Smooth muscle cell (in vitro differentiated cells): ENCODE results near the gene RIC8A. TPM values are rescaled to one million over a fixed set of nuclear protein-coding genes. Genes with fewer than 3 reads are reported as not detected.
"Not testable (repeated sequence)": the region's sequence is repeated elsewhere in the genome, so short reads cannot be mapped to it uniquely, and the experiment has no call there.

ENCODE experiments used
- DNase-seq: peaks from one replicate; lab custom pipeline; 2025; ENCODE audit not compliant: unreplicated experiment; lab: John Stamatoyannopoulos, UW
- H2AFZ ChIP-seq: fragments of 200-600 bp; sonication (generic); 2 replicates; pipeline ENCODE4 v1.6.0; 2016; ENCODE audit warnings: antibody characterized with exemption, low read depth, mild to moderate bottlenecking
- H3F3A ChIP-seq: fragments of 200-600 bp; sonication (generic); 2 replicates; pipeline ENCODE4 v1.6.0; 2017; ENCODE audit warnings: antibody characterized with exemption, low read depth
- H3K27ac ChIP-seq: fragments of 200-600 bp; sonication (generic); 2 replicates; pipeline ENCODE4 v1.5.1; 2016; ENCODE audit warnings: low read depth, mild to moderate bottlenecking
- H3K27me3 ChIP-seq: fragments of 200-600 bp; sonication (generic); 2 replicates; pipeline ENCODE4 v1.6.1; 2016; ENCODE audit warnings: low read depth, mild to moderate bottlenecking
- H3K36me3 ChIP-seq: fragments of 200-600 bp; sonication (generic); 2 replicates; pipeline ENCODE4 v1.5.1; 2016; ENCODE audit warnings: low read depth
- H3K4me1 ChIP-seq: fragments of 200-600 bp; sonication (generic); 2 replicates; pipeline ENCODE4 v1.5.1; 2016; ENCODE audit warnings: low read depth
- H3K4me2 ChIP-seq: fragments of 200-600 bp; sonication (generic); 2 replicates; pipeline ENCODE4 v1.6.0; 2016; ENCODE audit warnings: mild to moderate bottlenecking
- H3K4me3 ChIP-seq: fragments of 200-600 bp; sonication (generic); 2 replicates; pipeline ENCODE4 v1.5.1; 2016; ENCODE audit warnings: mild to moderate bottlenecking
- H3K79me2 ChIP-seq: fragments of 200-600 bp; sonication (generic); 2 replicates; pipeline ENCODE4 v1.6.0; 2016; ENCODE audit warnings: low read depth, mild to moderate bottlenecking
- H3K9ac ChIP-seq: fragments of 200-600 bp; sonication (generic); 2 replicates; pipeline ENCODE4 v1.6.0; 2016; ENCODE audit warnings: low read depth
- H3K9me3 ChIP-seq: fragments of 200-600 bp; sonication (generic); replicated peaks from 2 replicates; pipeline ENCODE4 v1.5.1; 2016; ENCODE audit warnings: low read depth
- H4K20me1 ChIP-seq: fragments of 200-600 bp; sonication (generic); 2 replicates; pipeline ENCODE4 v1.6.0; 2016; ENCODE audit warnings: low read depth
- WGBS: methylation state at CpG from one replicate; pipeline ENCODE4 v1.1.7; 2016; ENCODE audit warnings: low lambda C conversion rate; 5-methylcytosine and 5-hydroxymethylcytosine counted together
- polyA plus RNA-seq: library from polyadenylated mRNA; unstranded; fragments of >200 nt; fragmentation: Nextera tagmentation; extraction: Ambion mirVana; gene quantifications from 2 replicates; pipeline ENCODE4 v1.2.1, GENCODE V29; 2016
- total RNA-seq: library from RNA; depleted of rRNA; stranded (reverse); fragments of >200 nt; gene quantifications from 2 replicates; pipeline ENCODE4 v1.2.3, GENCODE V29; 2014
- TF ChIP-seq, protein P1 (sequence below): fragments of 200-600 bp; sonication (generic); IDR thresholded peaks from 2 replicates; pipeline ENCODE4 v1.5.1; 2017; ENCODE audit warnings: borderline replicate concordance, mild to moderate bottlenecking, antibody characterized with exemption; ENCODE audit not compliant: insufficient read depth, poor library complexity, severe bottlenecking

The RIC8A gene
- total and polyA plus RNA-seq, 2 experiments from 2014 or later = 71.2 to 120 TPM

DNA sequence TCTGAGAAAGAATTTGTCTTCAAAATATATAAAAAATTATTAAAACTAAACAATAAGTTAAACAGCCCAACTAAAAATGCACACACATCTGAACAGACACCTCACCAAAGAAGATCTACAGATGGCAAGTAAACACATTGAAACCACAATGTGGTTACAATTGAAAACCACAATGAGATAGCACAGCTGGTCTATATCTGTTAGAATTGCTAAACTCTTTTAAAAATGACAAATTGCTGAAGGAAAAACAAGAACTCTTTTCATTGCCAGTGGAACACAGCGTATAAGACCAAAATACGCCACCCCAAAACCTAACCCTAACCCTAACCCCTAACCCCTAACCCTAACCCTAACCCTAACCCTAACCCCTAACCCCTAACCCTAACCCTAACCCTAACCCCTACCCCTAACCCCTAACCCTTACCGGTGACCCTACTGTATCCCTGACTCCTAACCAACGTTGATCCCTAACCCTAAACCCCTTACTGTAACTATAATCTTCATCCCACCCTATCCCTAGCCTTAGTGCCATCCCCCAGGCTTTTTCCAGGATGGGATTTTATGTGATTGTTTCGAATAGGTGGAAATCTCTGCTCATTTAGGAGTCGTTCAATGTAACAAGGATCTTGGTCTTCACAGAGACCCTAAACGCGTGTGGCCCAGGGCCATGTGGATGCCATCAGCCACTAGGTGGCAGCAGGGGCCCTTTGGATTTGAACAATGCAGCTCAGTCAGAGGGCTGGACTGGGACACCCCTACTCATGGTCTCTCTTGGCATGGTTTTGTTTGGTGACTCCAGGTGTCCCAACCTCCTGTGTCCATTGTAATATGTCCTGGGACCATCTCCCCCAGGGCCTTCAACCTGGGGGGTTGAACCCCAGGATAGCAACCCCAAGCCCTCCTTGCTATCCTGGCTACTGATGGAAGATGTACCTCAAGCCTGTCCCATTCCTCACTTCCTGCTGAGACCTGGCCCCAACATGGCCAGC, 15.7 kb upstream of the RIC8A start:
- not testable (repeated sequence) for H3K4me2 ChIP-seq, H3K4me3 ChIP-seq, DNase-seq, H3K4me1 ChIP-seq, H3K27me3 ChIP-seq, H3K9me3 ChIP-seq, H2AFZ ChIP-seq, H3K9ac ChIP-seq, H3K79me2 ChIP-seq, H3K36me3 ChIP-seq, H3K27ac ChIP-seq, H4K20me1 ChIP-seq, H3F3A ChIP-seq
- TF ChIP-seq, protein P1, sequence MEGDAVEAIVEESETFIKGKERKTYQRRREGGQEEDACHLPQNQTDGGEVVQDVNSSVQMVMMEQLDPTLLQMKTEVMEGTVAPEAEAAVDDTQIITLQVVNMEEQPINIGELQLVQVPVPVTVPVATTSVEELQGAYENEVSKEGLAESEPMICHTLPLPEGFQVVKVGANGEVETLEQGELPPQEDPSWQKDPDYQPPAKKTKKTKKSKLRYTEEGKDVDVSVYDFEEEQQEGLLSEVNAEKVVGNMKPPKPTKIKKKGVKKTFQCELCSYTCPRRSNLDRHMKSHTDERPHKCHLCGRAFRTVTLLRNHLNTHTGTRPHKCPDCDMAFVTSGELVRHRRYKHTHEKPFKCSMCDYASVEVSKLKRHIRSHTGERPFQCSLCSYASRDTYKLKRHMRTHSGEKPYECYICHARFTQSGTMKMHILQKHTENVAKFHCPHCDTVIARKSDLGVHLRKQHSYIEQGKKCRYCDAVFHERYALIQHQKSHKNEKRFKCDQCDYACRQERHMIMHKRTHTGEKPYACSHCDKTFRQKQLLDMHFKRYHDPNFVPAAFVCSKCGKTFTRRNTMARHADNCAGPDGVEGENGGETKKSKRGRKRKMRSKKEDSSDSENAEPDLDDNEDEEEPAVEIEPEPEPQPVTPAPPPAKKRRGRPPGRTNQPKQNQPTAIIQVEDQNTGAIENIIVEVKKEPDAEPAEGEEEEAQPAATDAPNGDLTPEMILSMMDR = peak; percentile 22
- 88% methylated on average over 5 of the region's 8 CpGs for WGBS

DNA sequence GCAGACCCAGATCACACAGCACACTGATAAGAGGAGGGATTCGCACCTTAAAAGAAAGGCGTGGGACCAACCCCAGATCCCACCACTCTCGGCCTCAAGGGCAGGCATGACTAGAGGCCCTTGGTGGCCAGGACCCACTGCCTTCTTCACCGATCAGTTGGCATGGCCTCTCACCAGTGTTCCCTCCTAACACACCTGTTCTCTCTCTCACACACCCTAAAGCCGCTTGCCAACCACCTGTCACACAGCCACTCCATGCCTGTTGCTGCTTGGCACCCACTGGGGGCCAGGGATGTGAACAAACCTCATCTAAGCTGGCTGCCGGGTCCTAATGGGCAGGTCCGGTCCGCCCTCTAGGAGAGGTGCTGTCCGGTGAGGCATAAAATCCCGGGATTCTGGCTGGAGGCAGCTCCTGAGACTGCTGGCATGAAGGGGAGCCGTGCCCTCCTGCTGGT, 14.8 kb upstream of the RIC8A start, which contains the start of gene SCGB1C1:
Gene SCGB1C1 (plus strand): TSS at position 405 of the 455 bp plus-strand sequence. CDS start 22 bp downstream, at position 427.
- WGBS = 96% methylated on average over 3 of the region's 11 CpGs
- not testable (repeated sequence) for H3K27me3 ChIP-seq, H3K4me1 ChIP-seq, H3K4me3 ChIP-seq, H3K4me2 ChIP-seq, H3K9ac ChIP-seq, H3K27ac ChIP-seq, H4K20me1 ChIP-seq, H3K9me3 ChIP-seq, H3K79me2 ChIP-seq, H3K36me3 ChIP-seq, H2AFZ ChIP-seq, DNase-seq, H3F3A ChIP-seq

DNA sequence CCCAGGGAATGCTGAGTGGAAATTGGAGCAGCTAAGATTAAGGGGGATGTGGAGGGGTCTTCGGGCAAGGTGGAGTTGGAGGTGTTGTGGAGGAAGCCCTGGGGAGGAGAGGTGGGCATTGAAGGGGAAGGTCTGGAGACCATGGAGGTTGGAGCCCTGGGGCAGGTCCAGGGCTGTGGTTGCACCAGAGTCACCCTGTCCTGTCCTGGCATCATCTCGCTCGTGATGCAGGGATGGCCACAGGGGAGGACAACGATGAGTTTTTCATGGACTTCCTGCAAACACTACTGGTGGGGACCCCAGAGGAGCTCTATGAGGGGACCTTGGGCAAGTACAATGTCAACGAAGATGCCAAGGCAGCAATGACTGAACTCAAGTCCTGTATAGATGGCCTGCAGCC, 14.0 kb upstream of the RIC8A start:
- H3K36me3 ChIP-seq, H3K27me3 ChIP-seq, H4K20me1 ChIP-seq, H2AFZ ChIP-seq, H3K9me3 ChIP-seq, H3K4me2 ChIP-seq, DNase-seq, H3K79me2 ChIP-seq, H3K4me3 ChIP-seq, H3K27ac ChIP-seq, H3F3A ChIP-seq, H3K9ac ChIP-seq, H3K4me1 ChIP-seq: not testable (repeated sequence)
- 81% methylated on average over 5 of the region's 5 CpGs for WGBS

DNA sequence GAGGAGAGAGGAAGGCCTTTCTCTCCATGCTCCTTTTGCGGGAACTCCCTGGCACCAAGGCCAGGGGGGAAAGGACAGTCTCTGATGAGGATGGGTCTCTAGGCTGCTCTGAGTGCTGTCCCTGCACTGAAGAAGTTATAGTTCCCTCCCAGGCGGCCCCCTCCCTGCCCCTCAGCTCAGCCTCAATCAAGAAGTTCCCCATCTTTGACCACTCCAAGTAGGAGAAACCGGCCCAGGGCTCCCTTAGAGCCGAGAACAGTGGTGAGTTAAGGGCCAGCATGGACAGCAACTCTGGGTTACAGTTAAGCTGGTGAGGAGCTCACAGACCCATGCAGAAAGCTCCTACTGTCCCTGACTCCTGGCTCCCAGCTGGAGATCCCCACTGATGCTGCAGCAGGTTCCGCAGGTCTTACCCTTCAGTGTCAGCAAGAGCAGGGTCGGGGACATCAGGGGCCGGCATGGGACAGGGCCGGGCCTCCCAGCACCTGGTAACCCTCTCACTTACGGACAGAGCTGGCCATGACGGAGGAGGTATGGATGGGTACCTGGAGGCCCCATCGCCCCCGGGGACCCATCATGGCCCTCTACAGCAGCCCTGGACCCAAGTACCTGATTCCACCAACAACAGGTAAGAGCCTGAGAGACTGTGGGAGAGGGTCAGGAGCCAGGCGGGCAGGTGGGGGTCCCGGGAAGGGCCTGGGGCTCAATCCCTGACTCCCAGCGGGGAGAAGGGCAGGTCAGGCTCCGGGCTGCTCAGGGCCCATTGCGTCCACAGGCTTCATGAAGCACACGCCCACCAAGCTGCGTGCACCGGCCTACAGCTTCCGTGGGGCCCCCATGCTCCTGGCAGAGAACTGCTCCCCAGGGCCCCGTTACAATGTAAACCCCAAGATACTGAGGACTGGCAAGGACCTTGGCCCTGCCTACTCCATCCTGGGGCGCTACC, 10.4 kb upstream of the RIC8A start:
- no peak for DNase-seq
- Histone ChIP-seq H3K36me3 (no peaks in the 10 kb centered on the region), H3K79me2 (no peaks in the 10 kb centered on the region), H3K4me2 (no peak overlapping the region), H3K9me3 (no peaks in the 10 kb centered on the region), H2AFZ (no peak overlapping the region), H3K4me1 (no peaks in the 10 kb centered on the region), H3F3A (no peaks in the 10 kb centered on the region), H4K20me1 (peaks cover 24% of the 10 kb centered on the region), H3K27me3 (no peaks in the 10 kb centered on the region), H3K27ac (no peak overlapping the region), H3K9ac (no peak overlapping the region), H3K4me3 (no peak overlapping the region)
- TF ChIP-seq, protein P1 = no peak
- 92% methylated on average over 20 of the region's 23 CpGs for WGBS
